Measurements from ENCODE around the gene RIC1. TPM values are rescaled to one million over a fixed set of nuclear protein-coding genes. Genes with fewer than 3 reads are reported as not detected.

The RIC1 gene
- total and polyA plus RNA-seq, 9 donors, result 13.4 to 20.7 (median 16.4) TPM

GRCh38 chr9:5633243-5633642, 4.3 kb downstream of the RIC1 start:
- WGBS (ENCODE audit: insufficient coverage), result no CpG with 5 or more reads among the region's 2 CpGs

GRCh38 chr9:5635390-5635789, 6.5 kb downstream of the RIC1 start:
- Histone ChIP-seq H3K4me3 (ENCODE audit: low read length) (no peak overlapping the region), H3K36me3 (ENCODE audit: control insufficient read depth, insufficient read depth, low read length) (no peaks in the 10 kb centered on the region), H3K27me3 (ENCODE audit: control insufficient read depth, insufficient read depth, low read length) (no peaks in the 10 kb centered on the region), H3K27ac (ENCODE audit: low read length) (no peak overlapping the region), H3K9me3 (replicated peaks; ENCODE audit: control insufficient read depth, low read depth, low read length) (peaks cover 14% of the 10 kb centered on the region), H3K4me1 (ENCODE audit: control insufficient read depth, insufficient read depth, low read length) (peaks cover 3% of the 10 kb centered on the region)
- DNase-seq, result no peak
- WGBS (ENCODE audit: insufficient coverage), result 100% methylated on average over 1 of the region's 4 CpGs

More at GRCh38 chr9:5633243-5633642, 4.3 kb downstream of the RIC1 start:
- no peak overlapping the region for H3K4me3 ChIP-seq (ENCODE audit: low read length)
- DNase-seq, result no peak
- H3K4me1 ChIP-seq (ENCODE audit: control insufficient read depth, insufficient read depth, low read length), result peaks cover 3% of the 10 kb centered on the region
- H3K9me3 ChIP-seq (replicated peaks; ENCODE audit: control insufficient read depth, low read depth, low read length), result peaks cover 12% of the 10 kb centered on the region
- no peaks in the 10 kb centered on the region for H3K36me3 ChIP-seq (ENCODE audit: control insufficient read depth, insufficient read depth, low read length)
- H3K27me3 ChIP-seq (ENCODE audit: control insufficient read depth, insufficient read depth, low read length), result no peaks in the 10 kb centered on the region
- H3K27ac ChIP-seq (ENCODE audit: low read length), result no peak overlapping the region

GRCh38 chr9:5639816-5640215, 10.9 kb downstream of the RIC1 start:
- Histone ChIP-seq H3K4me3 (ENCODE audit: low read length) (no peak overlapping the region), H3K4me1 (ENCODE audit: control insufficient read depth, insufficient read depth, low read length) (no peaks in the 10 kb centered on the region), H3K27ac (ENCODE audit: low read length) (no peak overlapping the region), H3K9me3 (replicated peaks; ENCODE audit: control insufficient read depth, low read depth, low read length) (peaks cover 16% of the 10 kb centered on the region), H3K36me3 (ENCODE audit: control insufficient read depth, insufficient read depth, low read length) (no peaks in the 10 kb centered on the region), H3K27me3 (ENCODE audit: control insufficient read depth, insufficient read depth, low read length) (no peaks in the 10 kb centered on the region)
- no peak for DNase-seq
- no CpG with 5 or more reads among the region's 1 CpG for WGBS (ENCODE audit: insufficient coverage)

DNA sequence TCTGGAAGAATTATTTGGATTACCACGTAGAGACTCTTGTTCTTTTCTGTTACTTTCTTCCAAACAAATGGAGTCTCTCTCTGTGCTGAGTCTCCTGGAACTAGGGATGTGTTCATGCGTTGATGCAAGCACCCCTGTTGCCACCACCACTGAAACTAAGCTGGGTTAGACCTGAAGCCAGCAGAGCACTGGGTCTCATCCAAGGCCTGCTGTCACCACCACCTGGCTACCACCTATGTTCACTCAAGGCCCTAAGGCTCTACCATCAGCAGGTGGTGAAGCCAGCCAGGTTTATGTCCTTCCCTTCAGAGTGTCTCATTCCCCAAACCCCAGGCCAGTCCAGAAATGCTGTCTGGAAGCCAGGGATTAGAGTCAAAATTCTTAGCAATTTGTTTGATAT, 13.3 kb downstream of the RIC1 start:
- Histone ChIP-seq H3K9me3 (replicated peaks; ENCODE audit: control insufficient read depth, low read depth, low read length) (peaks cover 7% of the 10 kb centered on the region), H3K36me3 (ENCODE audit: control insufficient read depth, insufficient read depth, low read length) (no peaks in the 10 kb centered on the region), H3K4me1 (ENCODE audit: control insufficient read depth, insufficient read depth, low read length) (no peaks in the 10 kb centered on the region), H3K4me3 (ENCODE audit: low read length) (no peak overlapping the region), H3K27ac (ENCODE audit: low read length) (no peak overlapping the region), H3K27me3 (ENCODE audit: control insufficient read depth, insufficient read depth, low read length) (no peaks in the 10 kb centered on the region)
- no CpG with 5 or more reads among the region's 2 CpGs for WGBS (ENCODE audit: insufficient coverage)
- DNase-seq, result no peak

- no peaks in the 10 kb centered on the region for H3K27me3 ChIP-seq (ENCODE audit: control insufficient read depth, insufficient read depth, low read length)
- no peaks in the 10 kb centered on the region for H3K4me1 ChIP-seq (ENCODE audit: control insufficient read depth, insufficient read depth, low read length)
- no peak overlapping the region for H3K27ac ChIP-seq (ENCODE audit: low read length)
- H3K4me3 ChIP-seq (ENCODE audit: low read length), result no peak overlapping the region
- DNase-seq, result no peak
- H3K36me3 ChIP-seq (ENCODE audit: control insufficient read depth, insufficient read depth, low read length), result no peaks in the 10 kb centered on the region
- H3K9me3 ChIP-seq (replicated peaks; ENCODE audit: control insufficient read depth, low read depth, low read length), result peaks cover 4% of the 10 kb centered on the region
Measured at GRCh38 chr9:5643005-5643624, 14.2 kb downstream of the RIC1 start.

GRCh38 chr9:5644501-5644900, 15.6 kb downstream of the RIC1 start:
- no peaks in the 10 kb centered on the region for H3K4me1 ChIP-seq (ENCODE audit: control insufficient read depth, insufficient read depth, low read length)
- H3K4me3 ChIP-seq (ENCODE audit: low read length), result no peak overlapping the region
- H3K9me3 ChIP-seq (replicated peaks; ENCODE audit: control insufficient read depth, low read depth, low read length), result peaks cover 12% of the 10 kb centered on the region
- no peak overlapping the region for H3K27ac ChIP-seq (ENCODE audit: low read length)
- WGBS (ENCODE audit: insufficient coverage), result no CpG with 5 or more reads among the region's 1 CpG
- no peaks in the 10 kb centered on the region for H3K36me3 ChIP-seq (ENCODE audit: control insufficient read depth, insufficient read depth, low read length)
- no peak for DNase-seq
- no peaks in the 10 kb centered on the region for H3K27me3 ChIP-seq (ENCODE audit: control insufficient read depth, insufficient read depth, low read length)

- Histone ChIP-seq H3K27ac (ENCODE audit: low read length) (no peak overlapping the region), H3K9me3 (replicated peaks; ENCODE audit: control insufficient read depth, low read depth, low read length) (peaks cover 28% of the 10 kb centered on the region), H3K36me3 (ENCODE audit: control insufficient read depth, insufficient read depth, low read length) (no peaks in the 10 kb centered on the region), H3K4me3 (ENCODE audit: low read length) (no peak overlapping the region), H3K27me3 (ENCODE audit: control insufficient read depth, insufficient read depth, low read length) (no peaks in the 10 kb centered on the region), H3K4me1 (ENCODE audit: control insufficient read depth, insufficient read depth, low read length) (no peaks in the 10 kb centered on the region)
- no peak for DNase-seq
- 100% methylated on average over 1 of the region's 3 CpGs for WGBS (ENCODE audit: insufficient coverage)
Measured at GRCh38 chr9:5646116-5646515, 17.2 kb downstream of the RIC1 start.

- no peaks in the 10 kb centered on the region for H3K27me3 ChIP-seq (ENCODE audit: control insufficient read depth, insufficient read depth, low read length)
- H3K4me3 ChIP-seq (ENCODE audit: low read length), result no peak overlapping the region
- peaks cover 44% of the 10 kb centered on the region for H3K9me3 ChIP-seq (replicated peaks; ENCODE audit: control insufficient read depth, low read depth, low read length)
- no peak for DNase-seq
- no peak overlapping the region for H3K27ac ChIP-seq (ENCODE audit: low read length)
- H3K36me3 ChIP-seq (ENCODE audit: control insufficient read depth, insufficient read depth, low read length), result no peaks in the 10 kb centered on the region
- WGBS (ENCODE audit: insufficient coverage), result 100% methylated on average over 1 of the region's 2 CpGs
- no peaks in the 10 kb centered on the region for H3K4me1 ChIP-seq (ENCODE audit: control insufficient read depth, insufficient read depth, low read length)
Measured at GRCh38 chr9:5650356-5651105, 21.6 kb downstream of the RIC1 start.

DNA sequence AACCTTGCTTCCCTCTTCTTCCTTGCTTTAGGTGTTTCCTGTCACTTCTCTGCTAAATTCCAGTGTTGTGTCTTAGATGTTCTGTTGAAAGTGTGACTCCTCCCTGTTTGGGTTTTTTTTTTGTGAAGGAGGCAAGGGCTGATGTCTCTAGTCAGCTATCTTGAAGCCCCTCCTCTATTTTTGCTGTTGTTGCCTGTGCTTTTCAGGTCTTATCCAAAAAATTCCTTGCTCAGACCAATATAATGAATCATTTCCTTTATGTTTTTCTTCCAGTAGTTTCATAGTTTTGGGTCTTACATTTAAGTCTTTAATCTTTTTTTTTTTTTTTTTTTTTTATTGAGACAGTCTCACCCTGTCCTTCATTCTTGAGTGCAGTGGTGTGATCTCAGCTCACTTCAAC, 22.3 kb downstream of the RIC1 start:
- H3K9me3 ChIP-seq (replicated peaks; ENCODE audit: control insufficient read depth, low read depth, low read length), result peaks cover 44% of the 10 kb centered on the region

DNA sequence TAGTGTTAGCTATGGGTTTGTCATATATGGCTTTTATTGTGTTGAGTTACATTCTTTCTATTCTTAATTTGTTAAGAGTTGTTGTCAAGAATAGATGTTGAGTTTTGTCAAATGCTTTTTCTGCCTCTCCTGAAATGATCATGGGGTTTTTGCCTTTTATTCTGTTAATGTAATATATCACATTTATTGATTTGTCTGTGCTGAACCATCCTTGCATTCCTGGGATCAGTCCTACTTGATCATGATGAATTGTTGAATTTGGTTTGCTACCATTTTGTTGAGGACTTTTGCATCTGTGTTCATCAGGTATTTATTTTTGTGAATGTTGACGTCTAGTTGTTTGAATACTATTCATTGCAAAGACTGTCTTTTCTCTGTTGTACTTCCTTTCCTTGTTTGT, 23.9 kb downstream of the RIC1 start:
- no peak for DNase-seq
- Histone ChIP-seq H3K36me3 (ENCODE audit: control insufficient read depth, insufficient read depth, low read length) (no peaks in the 10 kb centered on the region), H3K9me3 (replicated peaks; ENCODE audit: control insufficient read depth, low read depth, low read length) (peaks cover 44% of the 10 kb centered on the region), H3K27ac (ENCODE audit: low read length) (no peak overlapping the region), H3K4me3 (ENCODE audit: low read length) (no peak overlapping the region), H3K4me1 (ENCODE audit: control insufficient read depth, insufficient read depth, low read length) (no peaks in the 10 kb centered on the region), H3K27me3 (ENCODE audit: control insufficient read depth, insufficient read depth, low read length) (no peaks in the 10 kb centered on the region)
- no CpG with 5 or more reads among the region's 1 CpG for WGBS (ENCODE audit: insufficient coverage)

More for the DNA sequence above, 22.3 kb downstream of the RIC1 start:
- Histone ChIP-seq H3K27ac (ENCODE audit: low read length) (no peak overlapping the region), H3K36me3 (ENCODE audit: control insufficient read depth, insufficient read depth, low read length) (no peaks in the 10 kb centered on the region), H3K27me3 (ENCODE audit: control insufficient read depth, insufficient read depth, low read length) (no peaks in the 10 kb centered on the region), H3K4me1 (ENCODE audit: control insufficient read depth, insufficient read depth, low read length) (no peaks in the 10 kb centered on the region), H3K4me3 (ENCODE audit: low read length) (no peak overlapping the region)
- DNase-seq, result no peak
